Activated naive CD8-positive, alpha-beta T cell treated with anti-CD3 and anti-CD28 coated beads, Interleukin-2, amount 10 ng/mL, durations not matched to agents 7 days and 5 days (primary cell): ENCODE data around the gene PLXDC2. TPM values are rescaled to one million over a fixed set of nuclear protein-coding genes. Genes with fewer than 3 reads are reported as not detected.
A peak's percentile ranks its signal among the peaks of the same experiment; 100 is the strongest.

ENCODE experiments used
- ATAC-seq: fragments of 150-1000 bp; cut with Tn5 transposase; one replicate; pipeline ENCODE4 v1.10.0; 2021; ENCODE audit warnings: low read depth, moderate library complexity
- POLR2A ChIA-PET: fragments of 350-600 bp; sonication (Branson Sonifier 250); formaldehyde crosslinking; loops from one replicate; lab custom pipeline; 2021; ENCODE audit warnings: antibody characterized with exemption; lab: Charles Lee
- DNase-seq: peaks from one replicate; pipeline ENCODE4 v3.0.0; 2021
- H3K27ac Mint-ChIP-seq: one replicate; pipeline ENCODE4 v1.8.0; 2022; ENCODE audit warnings: mild to moderate bottlenecking, mixed read lengths
- H3K27me3 Mint-ChIP-seq: one replicate; pipeline ENCODE4 v1.8.0; 2022; ENCODE audit warnings: mild to moderate bottlenecking, moderate library complexity, mixed read lengths
- H3K36me3 Mint-ChIP-seq: one replicate; pipeline ENCODE4 v1.8.0; 2021; ENCODE audit warnings: mild to moderate bottlenecking, mixed read lengths
- H3K4me1 Mint-ChIP-seq: one replicate; pipeline ENCODE4 v1.8.0; 2021; ENCODE audit warnings: mixed read lengths
- H3K4me3 Mint-ChIP-seq: one replicate; pipeline ENCODE4 v1.8.0; 2022; ENCODE audit warnings: mild to moderate bottlenecking, moderate library complexity, mixed read lengths
- H3K9me3 Mint-ChIP-seq: one replicate; pipeline ENCODE4 v1.8.0; 2021; ENCODE audit warnings: mixed read lengths
- total RNA-seq, 2 experiments: library from RNA; stranded (reverse); gene quantifications; one replicate each; pipeline ENCODE4 v1.2.3, GENCODE V29; 2021

The PLXDC2 gene
- total RNA-seq, 2 experiments from 2014 or later = 0.86 to 1.0 TPM

GRCh38 chr10:19791032-19791431, 25.2 kb upstream of the PLXDC2 start:
- Mint-ChIP-seq H3K9me3 (no peaks in the 10 kb centered on the region), H3K36me3 (no peaks in the 10 kb centered on the region), H3K4me3 (no peak overlapping the region), H3K27me3 (no peaks in the 10 kb centered on the region), H3K27ac (no peak overlapping the region), H3K4me1 (no peaks in the 10 kb centered on the region)
- ATAC-seq (no peak), DNase-seq (no peak)
- POLR2A ChIA-PET = no interaction called here

- DNase-seq (no peak), ATAC-seq (no peak)
- Mint-ChIP-seq H3K27me3 (no peaks in the 10 kb centered on the region), H3K9me3 (peaks cover 2% of the 10 kb centered on the region), H3K4me1 (no peaks in the 10 kb centered on the region), H3K4me3 (no peak overlapping the region), H3K36me3 (no peaks in the 10 kb centered on the region), H3K27ac (no peak overlapping the region)
- POLR2A ChIA-PET = no interaction called here
Measured at GRCh38 chr10:19795684-19796083, 20.5 kb upstream of the PLXDC2 start.

- H3K9me3 Mint-ChIP-seq = peaks cover 2% of the 10 kb centered on the region
- no peaks in the 10 kb centered on the region for H3K27me3 Mint-ChIP-seq
- POLR2A ChIA-PET = no interaction called here
- H3K4me1 Mint-ChIP-seq = no peaks in the 10 kb centered on the region
- no peak for ATAC-seq
- H3K4me3 Mint-ChIP-seq = no peak overlapping the region
- H3K27ac Mint-ChIP-seq = no peak overlapping the region
- H3K36me3 Mint-ChIP-seq = no peaks in the 10 kb centered on the region
- DNase-seq = no peak
Measured at GRCh38 chr10:19800161-19800560, 16.1 kb upstream of the PLXDC2 start.

- ATAC-seq = no peak
- no peak overlapping the region for H3K4me3 Mint-ChIP-seq
- no peaks in the 10 kb centered on the region for H3K27me3 Mint-ChIP-seq
- H3K27ac Mint-ChIP-seq = no peak overlapping the region
- POLR2A ChIA-PET = no interaction called here
- no peaks in the 10 kb centered on the region for H3K4me1 Mint-ChIP-seq
- no peak for DNase-seq
- H3K9me3 Mint-ChIP-seq = peaks cover 2% of the 10 kb centered on the region
- H3K36me3 Mint-ChIP-seq = no peaks in the 10 kb centered on the region
Measured at GRCh38 chr10:19801369-19801768, 14.9 kb upstream of the PLXDC2 start.

GRCh38 chr10:19803676-19804075, 12.6 kb upstream of the PLXDC2 start:
- H3K4me1 Mint-ChIP-seq = no peaks in the 10 kb centered on the region
- H3K36me3 Mint-ChIP-seq = no peaks in the 10 kb centered on the region
- H3K27ac Mint-ChIP-seq = no peak overlapping the region
- ATAC-seq (no peak), DNase-seq (no peak)
- H3K27me3 Mint-ChIP-seq = peaks cover 2% of the 10 kb centered on the region
- peaks cover under 1% of the 10 kb centered on the region for H3K9me3 Mint-ChIP-seq
- no peak overlapping the region for H3K4me3 Mint-ChIP-seq
- POLR2A ChIA-PET = no interaction called here

GRCh38 chr10:19809481-19809880, 6.8 kb upstream of the PLXDC2 start:
- H3K9me3 Mint-ChIP-seq = no peaks in the 10 kb centered on the region

GRCh38 chr10:19811540-19811939, 4.7 kb upstream of the PLXDC2 start:
- ATAC-seq (no peak), DNase-seq (no peak)
- no peaks in the 10 kb centered on the region for H3K9me3 Mint-ChIP-seq
- H3K4me3 Mint-ChIP-seq = no peak overlapping the region
- POLR2A ChIA-PET = no interaction called here
- no peak overlapping the region for H3K27ac Mint-ChIP-seq
- H3K36me3 Mint-ChIP-seq = no peaks in the 10 kb centered on the region
- H3K4me1 Mint-ChIP-seq = no peaks in the 10 kb centered on the region
- peaks cover 20% of the 10 kb centered on the region for H3K27me3 Mint-ChIP-seq

More at GRCh38 chr10:19809481-19809880, 6.8 kb upstream of the PLXDC2 start:
- POLR2A ChIA-PET = no interaction called here
- Mint-ChIP-seq H3K27ac (no peak overlapping the region), H3K27me3 (peaks cover 8% of the 10 kb centered on the region), H3K4me1 (no peaks in the 10 kb centered on the region), H3K4me3 (no peak overlapping the region), H3K36me3 (no peaks in the 10 kb centered on the region)
- DNase-seq (no peak), ATAC-seq (no peak)

- DNase-seq (no peak), ATAC-seq (no peak)
- Mint-ChIP-seq H3K27ac (no peak overlapping the region), H3K9me3 (no peaks in the 10 kb centered on the region), H3K4me3 (no peak overlapping the region), H3K27me3 (peaks cover 33% of the 10 kb centered on the region), H3K36me3 (no peaks in the 10 kb centered on the region), H3K4me1 (no peaks in the 10 kb centered on the region)
- POLR2A ChIA-PET = no interaction called here
Measured at GRCh38 chr10:19812976-19813375, 3.3 kb upstream of the PLXDC2 start.

- POLR2A ChIA-PET = no interaction called here
- Mint-ChIP-seq H3K27ac (no peak overlapping the region), H3K4me1 (peaks cover 2% of the 10 kb centered on the region), H3K9me3 (no peaks in the 10 kb centered on the region), H3K36me3 (no peaks in the 10 kb centered on the region), H3K4me3 (no peak overlapping the region), H3K27me3 (peaks cover 40% of the 10 kb centered on the region)
- DNase-seq (peak; percentile 23), ATAC-seq (no peak)
Measured at GRCh38 chr10:19815036-19815730, 1.0 kb upstream of the PLXDC2 start.

GRCh38 chr10:19815731-19816410, 361 bp upstream of the PLXDC2 start:
- POLR2A ChIA-PET = no interaction called here
- peaks cover 2% of the 10 kb centered on the region for H3K4me1 Mint-ChIP-seq
- H3K9me3 Mint-ChIP-seq = no peaks in the 10 kb centered on the region
- peaks cover 40% of the 10 kb centered on the region for H3K27me3 Mint-ChIP-seq
- H3K27ac Mint-ChIP-seq = no peak overlapping the region
- no peaks in the 10 kb centered on the region for H3K36me3 Mint-ChIP-seq
- ATAC-seq (peak; percentile 58), DNase-seq (peak; percentile 28)
- H3K4me3 Mint-ChIP-seq = no peak overlapping the region

GRCh38 chr10:19817231-19817933, 1.1 kb downstream of the PLXDC2 start:
- peak overlapping the region; percentile 64 for H3K4me3 Mint-ChIP-seq
- H3K36me3 Mint-ChIP-seq = no peaks in the 10 kb centered on the region
- H3K27ac Mint-ChIP-seq = no peak overlapping the region
- peaks cover 42% of the 10 kb centered on the region for H3K27me3 Mint-ChIP-seq
- DNase-seq (peak; percentile 21), ATAC-seq (no peak)
- H3K4me1 Mint-ChIP-seq = peaks cover 2% of the 10 kb centered on the region
- POLR2A ChIA-PET = no interaction called here
- no peaks in the 10 kb centered on the region for H3K9me3 Mint-ChIP-seq

GRCh38 chr10:19818876-19819275, 2.6 kb downstream of the PLXDC2 start:
- Mint-ChIP-seq H3K9me3 (no peaks in the 10 kb centered on the region), H3K36me3 (no peaks in the 10 kb centered on the region), H3K27ac (no peak overlapping the region), H3K27me3 (peaks cover 42% of the 10 kb centered on the region), H3K4me3 (no peak overlapping the region), H3K4me1 (peaks cover 2% of the 10 kb centered on the region)
- DNase-seq (no peak), ATAC-seq (no peak)
- POLR2A ChIA-PET = interaction anchor here (0.6 kb wide), 1 partner anchor 10 kb away, joined by 3 read pairs; no protein-coding TSS in a partner anchor

- Mint-ChIP-seq H3K36me3 (no peaks in the 10 kb centered on the region), H3K9me3 (no peaks in the 10 kb centered on the region), H3K27me3 (peaks cover 36% of the 10 kb centered on the region), H3K27ac (no peak overlapping the region), H3K4me1 (peaks cover 2% of the 10 kb centered on the region), H3K4me3 (no peak overlapping the region)
- no peak for DNase-seq
- POLR2A ChIA-PET = interaction anchor here (0.6 kb wide), 1 partner anchor 10 kb away, joined by 3 read pairs; no protein-coding TSS in a partner anchor
- no peak for ATAC-seq
Measured at GRCh38 chr10:19819419-19820033, 3.3 kb downstream of the PLXDC2 start.
